Stimulated activated CD4-positive, alpha-beta T cell treated with anti-CD3 and anti-CD28 coated beads, Interleukin-4, amount 100 ng/mL, for 48 hours (primary cell): ENCODE results near the gene DHTKD1.
"Not testable (repeated sequence)": the region's sequence is repeated elsewhere in the genome, so short reads cannot be mapped to it uniquely, and the experiment has no call there.

ENCODE experiments used
- DNase-seq, 2 donors: peaks; one replicate each; pipeline ENCODE4 v3.0.0-alpha.2; 2020; ENCODE audit warnings: low read depth in 2 of 2

DHTKD1 gene

DNA sequence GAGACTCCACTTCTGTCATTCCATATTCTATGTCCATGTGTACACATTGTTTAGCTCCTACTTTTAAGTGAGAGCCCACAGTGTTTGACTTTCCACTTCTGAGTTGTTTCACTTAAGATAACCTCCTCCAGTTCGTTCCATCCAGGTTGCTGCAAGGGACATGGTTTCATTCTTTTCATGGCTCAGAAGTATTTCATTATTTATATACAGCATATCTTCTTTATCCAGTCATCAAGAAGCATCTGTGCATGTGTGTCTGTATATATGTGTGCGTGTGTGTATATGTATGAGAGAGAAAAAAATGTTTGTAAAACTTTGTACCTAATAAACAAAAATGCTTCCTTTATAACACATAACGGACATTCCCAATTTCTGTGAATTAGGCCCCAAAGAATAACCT lies 66.9 kb downstream of the DHTKD1 start:
- no peak for DNase-seq

DNA sequence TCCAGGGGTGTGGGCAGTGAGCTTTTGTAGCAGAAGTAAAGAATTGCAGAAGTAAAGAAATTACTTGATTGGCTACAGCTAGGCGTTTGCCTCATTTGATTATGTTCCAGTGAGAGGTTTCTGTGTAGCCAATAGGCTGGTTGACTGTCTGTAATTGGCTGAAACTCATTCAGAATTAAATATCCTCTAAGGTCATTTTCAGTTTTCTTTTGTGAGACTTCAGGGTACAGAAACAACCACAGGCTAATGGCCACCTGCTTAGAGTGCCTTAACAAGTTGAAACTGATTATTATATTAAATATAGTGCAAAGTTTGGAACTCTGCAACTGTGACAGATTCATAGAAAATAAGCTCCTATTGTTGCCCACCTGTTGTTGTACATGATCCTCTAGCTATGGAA lies 71.3 kb downstream of the DHTKD1 start:
- no peak for DNase-seq

DNA sequence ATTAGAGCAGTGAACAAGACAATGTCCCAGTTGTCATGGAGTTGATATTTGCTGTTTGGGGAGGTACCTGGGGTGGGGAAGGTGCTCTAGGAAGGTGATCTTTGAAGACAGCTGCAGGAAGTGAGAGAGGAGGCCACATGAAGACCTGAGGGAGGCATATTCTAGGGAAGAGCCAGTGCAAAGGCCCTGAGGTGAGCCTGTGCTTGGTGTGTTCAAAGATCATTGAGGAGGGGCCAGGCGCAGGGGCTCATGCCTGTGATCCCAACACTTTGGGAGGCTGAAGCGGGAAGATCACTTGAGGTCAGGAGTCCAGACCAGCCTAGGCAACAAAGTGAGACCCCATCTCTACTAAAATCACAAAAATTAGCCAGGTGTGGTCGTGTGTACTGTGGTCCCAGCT lies 75.8 kb downstream of the DHTKD1 start:
- DNase-seq: no peak

DNA sequence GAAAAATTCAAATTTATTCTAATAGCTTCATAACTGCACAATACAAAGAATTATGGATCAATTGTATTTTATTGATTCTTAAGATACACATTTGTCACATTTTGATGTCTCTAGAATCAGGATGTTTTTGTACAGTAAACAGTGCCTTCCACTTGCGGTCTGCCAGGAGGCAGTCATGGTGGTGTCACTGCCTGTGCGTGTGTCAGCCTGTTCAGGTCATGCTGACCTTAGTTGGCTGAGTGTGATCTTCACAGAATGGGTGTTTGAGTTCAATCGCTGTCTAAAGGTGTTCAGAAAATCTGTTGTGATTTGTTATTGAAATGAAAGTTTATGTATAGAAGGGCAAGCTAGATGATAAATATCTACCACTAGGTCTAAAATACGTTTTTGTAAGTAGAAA lies 81.4 kb downstream of the DHTKD1 start:
- DNase-seq: no peak

DNA sequence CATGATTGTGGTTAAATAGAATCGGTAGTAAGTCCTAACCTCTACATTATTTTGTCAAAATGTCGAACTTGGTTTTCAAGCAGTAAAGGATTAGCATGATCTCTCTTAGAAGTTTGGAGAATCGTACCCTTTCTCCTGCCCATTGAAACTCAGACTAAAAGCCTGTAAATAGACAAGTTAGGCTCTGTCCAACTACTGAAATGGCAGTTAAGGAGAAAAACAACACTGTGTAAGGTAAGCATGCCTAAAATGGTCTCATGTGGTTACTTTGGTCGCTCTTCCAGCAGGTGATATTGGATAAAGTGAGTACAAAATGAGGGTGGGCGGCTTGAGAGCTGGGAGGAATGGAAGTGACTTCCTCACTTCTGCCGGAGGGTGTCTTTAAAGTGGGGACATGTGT lies 85.8 kb downstream of the DHTKD1 start:
- DNase-seq: no peak

DNA sequence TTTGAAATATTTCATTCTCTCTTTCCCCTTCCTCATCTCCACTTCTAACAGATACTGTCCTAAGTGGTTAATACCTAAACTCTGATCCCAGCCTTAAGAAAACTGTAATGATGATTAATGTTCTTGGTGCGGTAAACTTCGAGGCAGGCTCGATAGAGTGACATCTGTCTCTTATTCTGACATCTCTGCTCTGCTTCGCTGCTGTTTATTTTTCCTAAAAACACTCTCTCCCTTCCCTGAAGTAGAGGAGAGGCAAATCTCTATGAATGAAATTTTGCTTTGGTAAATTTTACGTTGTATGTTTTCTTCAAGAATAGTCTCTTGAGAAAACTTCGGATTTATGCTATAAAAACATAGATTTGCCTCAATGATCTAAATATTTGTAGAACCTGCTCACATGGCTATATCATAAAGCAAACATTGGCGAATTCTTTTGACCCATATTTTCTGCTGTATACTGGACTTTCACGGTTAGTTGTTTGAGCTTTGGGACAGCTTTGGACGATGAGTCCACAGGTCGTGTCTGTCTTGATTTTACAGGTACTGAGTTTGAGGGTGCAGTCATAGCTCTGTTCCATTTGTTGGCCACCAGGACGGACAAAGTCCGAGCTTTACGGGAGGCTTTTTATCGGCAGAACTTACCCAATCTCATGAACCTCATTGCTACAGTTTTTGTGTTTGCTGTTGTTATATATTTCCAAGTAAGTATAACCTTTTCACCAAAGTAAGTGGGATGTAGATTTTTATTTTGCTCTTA lies 87.8 kb downstream of the DHTKD1 start:
- no peak for DNase-seq

DNA sequence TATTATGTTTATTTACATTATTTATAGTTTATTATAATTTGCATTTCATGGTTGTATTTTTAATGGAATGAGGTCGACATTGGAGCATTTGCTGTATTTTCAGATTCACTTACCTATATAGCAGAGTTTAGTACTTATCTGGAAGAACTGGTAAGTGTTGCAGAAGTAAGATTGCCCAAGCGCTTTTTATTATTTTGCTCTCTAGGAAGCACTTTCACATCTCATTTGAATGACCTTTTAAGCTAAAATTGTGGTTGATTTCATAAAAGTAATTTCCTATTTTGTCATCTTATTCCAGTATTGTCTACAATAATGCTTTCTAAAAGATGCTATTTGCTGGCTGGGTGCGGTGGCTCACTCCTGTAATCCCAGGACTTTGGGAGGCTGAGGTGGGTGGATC lies 89.4 kb downstream of the DHTKD1 start:
- DNase-seq: no peak

DNA sequence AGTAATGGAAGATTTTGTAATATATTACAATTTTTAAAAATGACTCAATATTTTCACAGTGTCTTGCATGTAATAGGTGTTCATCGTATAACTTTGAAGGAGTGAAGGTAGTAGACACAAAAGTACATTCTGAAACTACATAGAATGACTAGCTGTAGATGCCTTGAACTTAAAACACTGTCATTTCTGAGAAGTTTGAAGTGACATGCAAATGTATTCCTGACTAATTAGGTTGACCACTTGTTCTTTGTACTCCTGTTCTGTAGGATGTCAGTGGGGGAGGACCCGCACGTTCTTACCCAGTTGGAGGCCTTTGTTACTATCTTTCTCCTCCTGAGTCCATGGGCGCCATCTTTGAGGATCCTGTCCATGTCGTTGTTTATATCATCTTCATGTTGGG lies 91.9 kb downstream of the DHTKD1 start:
- DNase-seq: no peak

DNA sequence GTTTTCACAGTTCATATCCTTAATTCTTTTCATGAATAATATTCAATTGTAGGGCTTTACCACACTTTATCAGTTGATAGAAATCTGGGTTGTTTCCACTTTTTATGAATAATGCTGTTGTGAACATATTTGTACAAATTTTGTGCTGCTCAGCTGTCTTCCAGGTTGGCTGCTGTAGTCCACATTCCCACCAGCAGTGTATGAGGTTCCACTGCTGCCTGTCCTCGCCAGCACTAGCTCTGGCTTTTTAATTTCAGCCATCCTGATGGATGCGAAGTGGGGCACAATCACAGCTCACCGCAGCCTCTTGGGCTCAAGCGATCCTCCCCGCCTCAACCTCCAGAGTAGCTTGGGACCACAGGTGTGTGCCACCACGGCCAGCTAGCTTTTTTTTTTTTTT lies 94.2 kb downstream of the DHTKD1 start:
- DNase-seq: no peak

DNA sequence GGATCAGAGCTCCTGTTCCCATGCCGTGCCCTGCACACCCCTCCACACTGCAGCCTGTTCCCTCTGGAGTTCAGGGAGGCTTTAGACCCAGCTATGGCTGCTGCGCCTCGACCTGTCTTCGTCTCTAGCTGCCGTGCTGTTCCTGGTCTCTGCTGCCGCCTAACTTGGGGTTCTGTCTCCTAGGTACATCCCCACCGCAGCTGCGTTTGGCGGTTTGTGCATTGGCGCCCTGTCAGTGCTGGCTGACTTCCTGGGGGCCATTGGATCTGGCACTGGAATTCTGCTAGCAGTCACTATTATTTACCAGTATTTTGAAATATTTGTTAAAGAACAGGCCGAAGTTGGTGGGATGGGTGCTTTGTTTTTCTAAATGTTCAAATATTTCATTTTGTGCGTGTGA lies 95.3 kb downstream of the DHTKD1 start:
- no peak for DNase-seq

DNA sequence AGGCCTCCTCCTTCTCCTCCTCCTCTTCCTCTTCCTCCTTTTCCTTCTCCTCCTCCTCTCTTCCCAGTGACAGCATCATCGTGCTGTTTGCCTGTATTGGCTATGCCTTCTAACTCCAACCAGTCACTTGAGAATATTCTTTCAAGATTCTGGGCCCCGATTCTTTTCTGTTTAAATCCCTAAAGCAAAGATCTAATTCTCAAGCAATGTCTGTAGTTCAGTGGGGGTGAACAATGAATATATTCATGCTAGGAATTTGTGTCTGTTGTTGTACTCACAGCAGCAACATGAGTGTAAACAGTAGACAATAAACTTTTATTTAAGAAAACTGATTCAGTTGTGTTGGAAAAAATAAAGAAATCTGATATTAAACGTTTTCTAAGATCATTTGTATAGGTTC lies 96.3 kb downstream of the DHTKD1 start:
- no peak for DNase-seq

DNA sequence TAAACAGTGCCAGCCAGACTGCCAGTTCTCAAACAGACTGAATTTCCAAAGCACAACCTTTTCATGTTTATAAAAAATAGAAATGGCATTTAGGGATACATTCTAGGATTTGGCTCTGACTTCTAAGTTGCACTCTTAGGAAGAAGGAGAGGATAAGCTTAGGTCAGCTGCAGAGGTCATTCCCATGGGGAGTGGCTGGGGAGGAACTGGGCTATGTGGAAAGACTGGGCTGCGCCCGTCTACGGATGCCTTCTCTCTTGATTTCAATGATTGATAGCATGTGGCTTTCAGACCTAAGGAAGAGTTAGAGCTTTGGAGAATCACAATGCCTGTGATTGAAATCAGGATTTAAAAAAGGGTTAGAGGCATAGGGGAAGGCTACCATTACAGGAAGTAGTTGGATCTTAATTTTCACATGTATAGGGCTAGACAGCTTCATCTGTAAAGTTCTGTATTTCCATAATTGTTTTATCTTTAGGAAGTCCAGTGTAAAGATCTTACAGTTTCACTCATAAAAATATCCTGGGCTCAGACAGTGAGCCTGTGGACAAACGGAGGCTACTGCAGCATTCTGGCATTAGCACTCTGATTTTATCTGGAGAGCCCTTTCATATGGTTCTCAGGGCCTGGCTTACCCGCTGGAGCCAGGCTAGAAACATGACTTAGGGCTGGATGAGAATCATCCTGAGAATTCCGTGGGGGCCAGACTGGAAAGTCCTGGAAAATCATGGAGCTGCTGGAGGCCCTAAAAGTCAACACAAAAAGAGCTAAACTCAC lies 97.4 kb downstream of the DHTKD1 start:
- no peak for DNase-seq

DNA sequence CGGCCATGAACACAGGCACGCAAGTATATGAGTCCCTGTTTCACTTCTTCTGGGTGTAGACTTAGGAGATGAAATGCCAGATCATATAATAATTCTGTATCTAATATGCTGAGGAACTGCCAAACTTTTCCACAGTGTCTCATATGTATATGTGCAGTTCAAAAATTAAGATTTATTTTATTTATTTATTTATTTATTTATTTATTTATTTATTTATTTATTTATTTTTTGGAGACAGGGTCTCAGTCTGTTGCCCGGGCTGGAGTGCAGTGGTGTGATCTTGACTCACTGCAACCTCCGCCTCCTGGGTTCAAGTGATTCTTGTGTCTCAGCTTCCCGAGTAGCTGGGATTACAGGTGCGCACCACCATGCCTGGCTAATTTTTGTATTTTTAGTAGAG lies 102.8 kb downstream of the DHTKD1 start:
- not testable (repeated sequence) for DNase-seq
